ENCODE data around the gene SLC5A4. TPM values are rescaled to one million over a fixed set of nuclear protein-coding genes. Genes with fewer than 3 reads are reported as not detected.

SLC5A4 gene
- total RNA-seq, 1 experiment from 2014 or later: not detected

GRCh38 chr22:32175683-32176644 lies 79.2 kb downstream of the SLC5A4 start:
- peaks cover 0 to 3% of the 10 kb centered on the region in 2 experiments; a peak in 1 of 5 replicates for H3K9me3 Mint-ChIP-seq
- Histone ChIP-seq H3K27me3 (ENCODE audit: insufficient read depth, low read length) (no peaks in the 10 kb centered on the region; the same call in none of the 2 replicates), H2AK5ac (ENCODE audit: insufficient read length, low read length) (no peak overlapping the region), H3K4me1 (ENCODE audit: insufficient read depth, low read length) (no peaks in the 10 kb centered on the region), H3K23ac (ENCODE audit: insufficient read length, low read depth, low read length) (no peak overlapping the region), H3K14ac (ENCODE audit: insufficient read depth, low read length) (peak overlapping the region; percentile 26; the same call in 1 of the 2 replicates), H3K27ac (ENCODE audit: insufficient read length, low read depth, low read length) (no peak overlapping the region), H3K23me2 (ENCODE audit: insufficient read length, low read depth, low read length, poor library complexity, severe bottlenecking) (peaks cover 10% of the 10 kb centered on the region), H4K8ac (replicated peaks; ENCODE audit: insufficient read length, low read depth, low read length) (no peak overlapping the region), H3K4ac (ENCODE audit: low read depth, low read length) (no peak overlapping the region), H2BK5ac (ENCODE audit: insufficient read length, low read length) (no peak overlapping the region), H2BK12ac (ENCODE audit: insufficient read length, low read depth, low read length) (no peak overlapping the region), H4K5ac (ENCODE audit: insufficient read length, low read depth, low read length) (no peak overlapping the region), H3K79me2 (ENCODE audit: insufficient read depth, low read length) (no peaks in the 10 kb centered on the region), H3K79me1 (ENCODE audit: insufficient read depth, low read depth, low read length, poor library complexity, severe bottlenecking) (no peaks in the 10 kb centered on the region), H3K4me2 (ENCODE audit: insufficient read depth, insufficient read length, low read length) (peak overlapping the region; percentile 48), H3K18ac (ENCODE audit: insufficient read length, low read depth, low read length) (no peak overlapping the region), H4K91ac (ENCODE audit: insufficient read length, low read depth, low read length) (no peak overlapping the region), H2BK20ac (ENCODE audit: low read depth, low read length, poor library complexity, severe bottlenecking) (no peak overlapping the region), H2BK15ac (ENCODE audit: low read depth, low read length) (no peak overlapping the region), H3K56ac (ENCODE audit: insufficient read length, low read depth, low read length) (no peak overlapping the region), H2BK120ac (ENCODE audit: low read depth, low read length, poor library complexity, severe bottlenecking) (no peak overlapping the region), H2AFZ (ENCODE audit: low read length) (no peak overlapping the region), H3T11ph (ENCODE audit: low read length) (no peak overlapping the region), H4K20me1 (ENCODE audit: control insufficient read depth, insufficient read depth, insufficient read length) (no peaks in the 10 kb centered on the region), H3K9me3 (ENCODE audit: control insufficient read depth, low read depth, low read length) (no peaks in the 10 kb centered on the region), H3K9ac (ENCODE audit: extremely low read depth, insufficient read length, low read length) (no peak overlapping the region)
- H3K27me3 Mint-ChIP-seq (ENCODE audit: low read depth): peaks cover 73% of the 10 kb centered on the region
- peaks cover 10 to 12% of the 10 kb centered on the region in 2 experiments; a peak in 3 of 4 replicates for H3K4me1 Mint-ChIP-seq
- H3K27ac Mint-ChIP-seq: no peak overlapping the region
- H3K4me3 Mint-ChIP-seq: peak overlapping the region; percentile 36 to 62
- no peaks in the 10 kb centered on the region for H3K36me3 Mint-ChIP-seq (ENCODE audit: insufficient read depth in 1 of 3, low read depth in 3 of 3)
- WGBS (ENCODE audit: extremely low coverage, insufficient read length, low lambda C conversion rate): no CpG with 5 or more reads among the region's 73 CpGs
- peak; percentile 69 for DNase-seq
- TF ChIP-seq CTCF (conservative IDR thresholded peaks at IDR 0.05): peak; percentile 53

All from H9 (cell line).